HG02642 (cell line): Measurements from ENCODE around the gene APLNR.

Experiments used
- ATAC-seq: cut with Tn5 transposase; IDR thresholded peaks from one replicate; pipeline ENCODE4 v1.9.1; 2021; ENCODE audit warnings: mild to moderate bottlenecking; ENCODE audit not compliant: unreplicated experiment, poor library complexity

The APLNR gene

GRCh38 chr11:57254631-57255030 is 17.6 kb upstream of the APLNR start:
- ATAC-seq = no peak

GRCh38 chr11:57251491-57252104 is 14.5 kb upstream of the APLNR start:
- no peak for ATAC-seq

- no peak for ATAC-seq
Observed at GRCh38 chr11:57251037-57251436, 14.0 kb upstream of the APLNR start.

GRCh38 chr11:57249384-57250319 is 12.6 kb upstream of the APLNR start:
- ATAC-seq = peak; percentile 61

GRCh38 chr11:57248780-57249383 is 11.8 kb upstream of the APLNR start:
- peak; percentile 69 for ATAC-seq

- no peak for ATAC-seq
Observed at GRCh38 chr11:57244911-57245310, 7.9 kb upstream of the APLNR start.

GRCh38 chr11:57241353-57241972 is 4.4 kb upstream of the APLNR start:
- no peak for ATAC-seq

GRCh38 chr11:57240757-57241156 is 3.7 kb upstream of the APLNR start:
- ATAC-seq = no peak

- ATAC-seq = no peak
Observed at GRCh38 chr11:57240007-57240406, 3.0 kb upstream of the APLNR start.

GRCh38 chr11:57239348-57239747 is 2.3 kb upstream of the APLNR start:
- no peak for ATAC-seq

GRCh38 chr11:57235761-57236703 is 1.0 kb downstream of the APLNR start:
- ATAC-seq = no peak

- ATAC-seq = no peak
Observed at GRCh38 chr11:57233702-57234101, 3.3 kb downstream of the APLNR start.

GRCh38 chr11:57231539-57232253 is 5.4 kb downstream of the APLNR start:
- ATAC-seq = no peak

GRCh38 chr11:57230791-57231538 is 6.1 kb downstream of the APLNR start:
- ATAC-seq = no peak

- ATAC-seq = no peak
Observed at GRCh38 chr11:57230316-57230715, 6.7 kb downstream of the APLNR start.

- ATAC-seq = no peak
Observed at GRCh38 chr11:57228600-57228999, 8.4 kb downstream of the APLNR start.

- no peak for ATAC-seq
Observed at GRCh38 chr11:57224537-57224936, 12.5 kb downstream of the APLNR start.

- no peak for ATAC-seq
Observed at GRCh38 chr11:57224128-57224527, 12.9 kb downstream of the APLNR start.
